ENCODE results near the gene ANKRD37. TPM values are rescaled to one million over a fixed set of nuclear protein-coding genes. Genes with fewer than 3 reads are reported as not detected.

The ANKRD37 gene
- polyA plus RNA-seq, 4 donors, result 10.0 to 15.3 (median 12.1) TPM

- DNase-seq (ENCODE audit: low read depth in 4 of 4, low spot score in 3 of 4), result no peak
Observed at GRCh38 chr4:185379326-185380295, 17.0 kb upstream of the ANKRD37 start.

GRCh38 chr4:185380320-185380719 lies 16.3 kb upstream of the ANKRD37 start:
- no peak for DNase-seq (ENCODE audit: low read depth in 4 of 4, low spot score in 3 of 4)

- no peak for DNase-seq (ENCODE audit: low read depth in 4 of 4, low spot score in 3 of 4)
Observed at GRCh38 chr4:185381288-185382196, 15.1 kb upstream of the ANKRD37 start.

GRCh38 chr4:185382754-185383153 lies 13.9 kb upstream of the ANKRD37 start:
- no peak for DNase-seq (ENCODE audit: low read depth in 4 of 4, low spot score in 3 of 4)

DNA sequence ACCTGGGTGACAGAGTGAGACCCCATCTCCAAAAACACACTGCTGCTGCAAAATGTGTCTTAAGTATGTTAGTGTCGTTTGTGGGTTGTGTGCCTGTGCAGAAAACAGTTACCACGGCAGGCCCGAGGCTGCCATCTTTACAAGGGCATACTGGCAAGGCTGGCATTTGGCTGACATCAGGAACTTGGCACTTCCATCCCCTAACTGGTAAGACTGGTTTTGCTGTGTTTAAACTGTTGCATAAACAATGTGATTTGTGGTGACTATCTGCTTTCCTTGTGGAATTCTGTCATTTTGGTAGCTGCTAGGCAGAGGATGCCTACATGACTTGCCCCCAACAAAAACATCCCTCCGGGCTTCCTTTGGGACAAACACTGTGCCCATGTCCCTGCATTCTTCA lies 13.2 kb upstream of the ANKRD37 start:
- DNase-seq (ENCODE audit: low read depth in 4 of 4, low spot score in 3 of 4), result no peak

- no peak for DNase-seq (ENCODE audit: low read depth in 4 of 4, low spot score in 3 of 4)
Observed at GRCh38 chr4:185384061-185384460, 12.6 kb upstream of the ANKRD37 start.

DNA sequence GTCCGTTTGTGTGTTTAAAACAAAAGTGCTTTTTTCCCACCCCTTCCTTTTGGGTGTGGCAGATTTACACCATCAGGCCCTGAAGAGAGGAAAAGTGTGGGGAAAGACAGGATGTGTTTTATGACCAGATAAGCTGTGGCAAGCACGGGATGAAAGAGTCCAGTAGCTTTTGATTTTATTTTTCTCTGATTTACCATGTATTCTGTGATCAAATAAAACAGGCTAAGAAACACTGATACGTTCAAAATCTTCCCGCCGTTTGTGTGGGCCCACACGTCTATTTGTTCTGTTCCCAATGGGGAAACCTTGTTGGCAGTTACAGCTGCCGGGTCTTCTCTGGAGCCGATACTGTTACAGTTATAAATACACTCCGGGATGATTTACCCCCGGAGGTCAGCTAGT lies 11.7 kb upstream of the ANKRD37 start:
- DNase-seq (ENCODE audit: low read depth in 4 of 4, low spot score in 3 of 4), result peak in 1 of 4 donors; percentile 26

GRCh38 chr4:185387957-185388356 lies 8.7 kb upstream of the ANKRD37 start:
- no peak for DNase-seq (ENCODE audit: low read depth in 4 of 4, low spot score in 3 of 4)

DNA sequence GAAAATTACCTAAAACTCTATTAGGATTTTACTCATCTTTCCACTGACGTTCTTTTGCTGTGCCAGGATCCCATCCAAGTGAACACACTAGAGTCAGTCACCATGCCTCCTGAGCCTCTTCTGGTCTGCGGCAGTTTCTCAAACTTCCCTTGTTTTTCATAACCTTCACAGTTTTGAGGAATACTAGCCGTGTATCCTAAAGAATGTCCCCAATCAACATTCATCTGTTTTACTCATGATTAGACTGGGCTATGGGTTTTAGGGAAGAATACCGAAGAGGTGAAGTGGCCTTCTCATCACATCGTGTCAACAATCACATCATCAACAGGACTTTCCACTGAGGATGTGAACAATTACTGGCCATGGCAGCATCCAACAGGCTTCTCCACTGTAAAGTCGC lies 5.7 kb upstream of the ANKRD37 start:
- no peak for DNase-seq (ENCODE audit: low read depth in 4 of 4, low spot score in 3 of 4)

- no peak for DNase-seq (ENCODE audit: low read depth in 4 of 4, low spot score in 3 of 4)
Observed at GRCh38 chr4:185392156-185392555, 4.5 kb upstream of the ANKRD37 start.

DNA sequence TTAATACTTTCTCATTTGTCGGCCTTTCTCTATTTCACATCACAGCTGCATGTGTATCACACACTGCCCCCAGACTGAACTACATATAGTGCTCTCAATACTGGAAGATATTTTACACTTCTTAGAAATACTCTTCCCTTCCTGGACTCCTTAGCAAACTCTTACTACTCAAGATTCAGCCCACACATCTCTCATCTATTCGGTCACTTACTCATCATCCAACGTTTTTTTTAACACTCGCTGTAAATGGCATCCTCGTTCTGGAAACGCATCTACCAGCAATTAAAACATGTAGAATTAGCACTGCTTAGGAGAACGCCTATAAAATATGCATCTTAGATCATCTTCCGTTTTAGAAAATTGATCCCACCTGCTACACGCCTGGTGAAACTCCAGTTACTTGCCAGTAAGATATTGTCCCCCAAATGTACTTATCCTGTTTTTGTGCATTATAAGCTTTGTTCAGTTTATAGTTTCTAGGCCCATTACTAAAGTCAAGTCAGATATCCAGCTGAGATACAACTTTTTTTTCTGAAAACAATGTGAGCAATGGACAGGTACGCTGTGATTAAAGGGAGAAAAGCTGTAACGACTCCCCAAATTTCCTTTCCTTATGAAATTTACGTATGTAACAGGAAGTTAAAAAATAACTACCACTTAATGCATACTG lies 1.9 kb upstream of the ANKRD37 start:
- DNase-seq (ENCODE audit: low read depth in 4 of 4, low spot score in 3 of 4), result no peak

GRCh38 chr4:185395238-185395955 lies 1.2 kb upstream of the ANKRD37 start, which contains the start of gene LRP2BP:
LRP2BP (minus strand) TSS chr4:185395924; CDS start chr4:185378186, 17,738 bp downstream.
- peak in 3 of 4 donors; percentile 75 to 83 (median 82) for DNase-seq (ENCODE audit: low read depth in 4 of 4, low spot score in 3 of 4)

GRCh38 chr4:185395956-185396723 lies 501 bp upstream of the ANKRD37 start:
- peak; percentile 92 to 96 (median 94) for DNase-seq (ENCODE audit: low read depth in 4 of 4, low spot score in 3 of 4)

DNA sequence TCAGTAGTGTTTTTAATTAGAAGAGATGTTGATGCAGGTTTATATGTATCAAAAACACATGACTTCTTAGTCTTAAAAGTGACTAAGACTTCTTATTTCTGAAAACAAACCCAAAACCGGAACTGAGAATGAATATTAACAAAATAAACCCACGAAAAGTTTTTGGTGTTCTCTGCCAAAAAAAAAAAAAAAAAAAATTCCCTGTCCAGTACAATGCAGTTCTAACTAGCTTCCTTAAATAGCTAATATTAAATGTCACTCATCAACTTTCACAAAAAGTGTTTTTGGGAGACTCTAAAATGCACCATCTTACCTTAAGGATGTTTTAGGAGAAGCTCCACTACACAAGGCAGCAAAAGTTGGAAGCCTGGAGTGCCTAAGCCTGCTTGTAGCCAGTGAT lies 2.0 kb downstream of the ANKRD37 start:
- DNase-seq (ENCODE audit: low read depth in 4 of 4, low spot score in 3 of 4), result no peak

GRCh38 chr4:185399466-185399865 lies 2.8 kb downstream of the ANKRD37 start:
- DNase-seq (ENCODE audit: low read depth in 4 of 4, low spot score in 3 of 4), result no peak

DNA sequence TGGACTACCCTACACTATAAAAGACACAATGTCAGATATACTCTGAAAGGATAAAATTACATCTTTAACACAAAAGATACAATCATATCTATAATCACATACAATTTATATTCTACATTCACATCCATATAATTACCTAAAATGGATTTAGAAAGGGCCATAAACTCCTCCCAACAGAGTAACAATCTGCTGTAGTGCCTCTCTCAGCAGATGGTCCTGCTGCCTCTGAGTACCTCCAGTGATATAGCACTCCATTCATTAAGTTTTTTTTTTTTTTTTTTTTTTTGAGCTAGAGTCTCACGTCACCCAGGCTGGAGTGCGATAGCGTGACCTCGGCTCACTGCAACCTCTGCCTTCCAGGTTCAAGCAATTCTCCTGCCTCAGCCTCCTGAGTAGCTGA lies 7.4 kb downstream of the ANKRD37 start:
- no peak for DNase-seq (ENCODE audit: low read depth in 4 of 4, low spot score in 3 of 4)

GRCh38 chr4:185405296-185405999 lies 8.8 kb downstream of the ANKRD37 start:
- DNase-seq (ENCODE audit: low read depth in 4 of 4, low spot score in 3 of 4), result no peak

GRCh38 chr4:185408432-185408831 lies 11.8 kb downstream of the ANKRD37 start:
- no peak for DNase-seq (ENCODE audit: low read depth in 4 of 4, low spot score in 3 of 4)

GRCh38 chr4:185411849-185412248 lies 15.2 kb downstream of the ANKRD37 start:
- no peak for DNase-seq (ENCODE audit: low read depth in 4 of 4, low spot score in 3 of 4)
